ENCODE measurements around the gene DNAJC17. TPM values are rescaled to one million over a fixed set of nuclear protein-coding genes. Genes with fewer than 3 reads are reported as not detected.

Gene DNAJC17
- total RNA-seq, 1 experiment from 2014 or later: 39.3 TPM

DNA sequence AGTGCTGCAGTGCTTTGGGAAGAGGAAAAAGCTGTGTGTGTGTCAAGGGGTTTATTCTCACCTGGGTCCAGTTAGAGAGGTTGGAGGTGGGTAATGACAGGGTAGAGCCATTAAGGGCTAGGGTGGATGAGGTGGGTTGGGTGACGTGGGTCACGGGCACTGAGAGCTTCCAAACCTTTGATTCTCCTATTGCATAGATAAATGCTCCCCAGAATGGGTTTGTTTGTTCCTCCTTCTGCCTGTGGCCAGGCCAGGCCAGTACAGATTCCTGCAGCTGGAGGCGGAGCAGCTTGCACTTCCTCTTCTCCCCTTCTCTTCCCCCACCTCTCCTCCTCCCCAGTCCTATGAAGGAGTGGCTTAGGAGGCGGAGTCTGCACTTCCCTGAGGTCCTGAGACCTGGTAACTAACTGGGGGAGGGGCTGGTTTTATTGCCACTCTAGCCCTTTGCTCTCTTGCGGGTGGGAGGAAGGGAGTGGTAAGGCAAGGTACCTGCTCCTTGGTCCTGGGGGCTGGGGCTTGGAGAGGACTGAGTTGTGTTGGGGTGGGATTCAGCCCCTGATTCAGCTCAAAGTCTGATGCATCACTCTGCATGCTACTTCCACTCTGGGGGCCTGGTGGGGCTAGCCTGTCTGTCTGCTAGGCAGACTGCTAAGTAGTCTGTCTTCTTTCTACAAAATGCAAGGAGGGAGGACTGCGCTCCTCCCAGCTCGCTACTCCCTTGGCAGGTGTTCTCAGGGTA is 40.1 kb upstream of the DNAJC17 start:
- Histone ChIP-seq H3K4me3 (ENCODE audit: low read depth in 2 of 2, low read length in 2 of 2) (no peak overlapping the region), H3K36me3 (ENCODE audit: control insufficient read depth, insufficient read depth, low read length) (peaks cover 2% of the 10 kb centered on the region; the same call in 1 of the 2 replicates), H3K27ac (ENCODE audit: low read length) (no peak overlapping the region), H3K27me3 (ENCODE audit: control insufficient read depth, insufficient read depth, low read length) (no peaks in the 10 kb centered on the region), H3K9me3 (ENCODE audit: control insufficient read depth, insufficient read depth, low read depth, low read length) (no peaks in the 10 kb centered on the region), H3K4me1 (ENCODE audit: control insufficient read depth, insufficient read depth, low read length) (peaks cover 3% of the 10 kb centered on the region; the same call in 1 of the 2 replicates)
- DNase-seq (ENCODE audit: low read depth, low spot score) (no peak), ATAC-seq (peak; percentile 42)
- BruUV-seq (replicated peaks): no TSS peak
- POLR2A ChIA-PET: no interaction called here
- no peak for TF ChIP-seq TCF7L2 (IDR thresholded peaks at IDR 0.05; ENCODE audit: low read depth, low read length)
- TF ChIP-seq, protein P1, sequence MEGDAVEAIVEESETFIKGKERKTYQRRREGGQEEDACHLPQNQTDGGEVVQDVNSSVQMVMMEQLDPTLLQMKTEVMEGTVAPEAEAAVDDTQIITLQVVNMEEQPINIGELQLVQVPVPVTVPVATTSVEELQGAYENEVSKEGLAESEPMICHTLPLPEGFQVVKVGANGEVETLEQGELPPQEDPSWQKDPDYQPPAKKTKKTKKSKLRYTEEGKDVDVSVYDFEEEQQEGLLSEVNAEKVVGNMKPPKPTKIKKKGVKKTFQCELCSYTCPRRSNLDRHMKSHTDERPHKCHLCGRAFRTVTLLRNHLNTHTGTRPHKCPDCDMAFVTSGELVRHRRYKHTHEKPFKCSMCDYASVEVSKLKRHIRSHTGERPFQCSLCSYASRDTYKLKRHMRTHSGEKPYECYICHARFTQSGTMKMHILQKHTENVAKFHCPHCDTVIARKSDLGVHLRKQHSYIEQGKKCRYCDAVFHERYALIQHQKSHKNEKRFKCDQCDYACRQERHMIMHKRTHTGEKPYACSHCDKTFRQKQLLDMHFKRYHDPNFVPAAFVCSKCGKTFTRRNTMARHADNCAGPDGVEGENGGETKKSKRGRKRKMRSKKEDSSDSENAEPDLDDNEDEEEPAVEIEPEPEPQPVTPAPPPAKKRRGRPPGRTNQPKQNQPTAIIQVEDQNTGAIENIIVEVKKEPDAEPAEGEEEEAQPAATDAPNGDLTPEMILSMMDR (IDR thresholded peaks at IDR 0.05): no peak
- TF ChIP-seq, protein P2, sequence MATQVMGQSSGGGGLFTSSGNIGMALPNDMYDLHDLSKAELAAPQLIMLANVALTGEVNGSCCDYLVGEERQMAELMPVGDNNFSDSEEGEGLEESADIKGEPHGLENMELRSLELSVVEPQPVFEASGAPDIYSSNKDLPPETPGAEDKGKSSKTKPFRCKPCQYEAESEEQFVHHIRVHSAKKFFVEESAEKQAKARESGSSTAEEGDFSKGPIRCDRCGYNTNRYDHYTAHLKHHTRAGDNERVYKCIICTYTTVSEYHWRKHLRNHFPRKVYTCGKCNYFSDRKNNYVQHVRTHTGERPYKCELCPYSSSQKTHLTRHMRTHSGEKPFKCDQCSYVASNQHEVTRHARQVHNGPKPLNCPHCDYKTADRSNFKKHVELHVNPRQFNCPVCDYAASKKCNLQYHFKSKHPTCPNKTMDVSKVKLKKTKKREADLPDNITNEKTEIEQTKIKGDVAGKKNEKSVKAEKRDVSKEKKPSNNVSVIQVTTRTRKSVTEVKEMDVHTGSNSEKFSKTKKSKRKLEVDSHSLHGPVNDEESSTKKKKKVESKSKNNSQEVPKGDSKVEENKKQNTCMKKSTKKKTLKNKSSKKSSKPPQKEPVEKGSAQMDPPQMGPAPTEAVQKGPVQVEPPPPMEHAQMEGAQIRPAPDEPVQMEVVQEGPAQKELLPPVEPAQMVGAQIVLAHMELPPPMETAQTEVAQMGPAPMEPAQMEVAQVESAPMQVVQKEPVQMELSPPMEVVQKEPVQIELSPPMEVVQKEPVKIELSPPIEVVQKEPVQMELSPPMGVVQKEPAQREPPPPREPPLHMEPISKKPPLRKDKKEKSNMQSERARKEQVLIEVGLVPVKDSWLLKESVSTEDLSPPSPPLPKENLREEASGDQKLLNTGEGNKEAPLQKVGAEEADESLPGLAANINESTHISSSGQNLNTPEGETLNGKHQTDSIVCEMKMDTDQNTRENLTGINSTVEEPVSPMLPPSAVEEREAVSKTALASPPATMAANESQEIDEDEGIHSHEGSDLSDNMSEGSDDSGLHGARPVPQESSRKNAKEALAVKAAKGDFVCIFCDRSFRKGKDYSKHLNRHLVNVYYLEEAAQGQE (IDR thresholded peaks at IDR 0.05; ENCODE audit: insufficient read depth in 1 of 2, low read depth in 2 of 2, low read length in 1 of 2): no peak
- no peak for TF ChIP-seq POLR2AphosphoS5 (IDR thresholded peaks at IDR 0.05; ENCODE audit: low read depth, low read length)
- TF ChIP-seq SIN3A (IDR thresholded peaks at IDR 0.05; ENCODE audit: borderline replicate concordance, insufficient read depth, low read depth, low read length): no peak
- CTCF ChIA-PET: interaction anchor here (0.5 to 0.9 kb wide), 3 partner anchors 10 to 258 kb away, joined by 3 to 4 read pairs (median 3); no protein-coding TSS in a partner anchor
- in situ Hi-C loops (cut with HindIII; ENCODE audit: low pct_unique_long_range_greater_than_20kb, low sequenced_read_pairs) (no loop called here), intact Hi-C loops (cut with micrococcal nuclease; ENCODE audit: unreplicated experiment) (no loop called here)

DNA sequence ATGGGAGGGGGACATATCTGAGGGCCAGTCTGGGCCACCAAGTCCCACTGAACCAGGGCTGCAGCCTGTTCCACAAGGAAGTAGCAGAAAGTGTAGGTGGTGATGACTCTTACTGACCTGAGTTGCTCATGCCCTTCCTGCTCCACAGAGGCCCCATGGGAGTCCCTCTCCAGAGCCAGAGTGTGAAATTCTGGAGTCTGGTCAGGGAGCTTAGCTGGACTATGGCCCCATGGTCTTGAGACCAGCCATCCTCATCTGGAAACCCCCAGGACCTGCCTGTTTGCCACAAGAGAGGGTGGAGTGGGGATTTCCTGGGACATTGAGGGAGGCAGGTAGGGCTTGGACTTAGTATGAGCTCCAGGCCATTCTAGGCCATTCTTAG is 39.6 kb upstream of the DNAJC17 start:
- H3K9me3 ChIP-seq (ENCODE audit: control insufficient read depth, insufficient read depth, low read depth, low read length): no peaks in the 10 kb centered on the region
- H3K4me1 ChIP-seq (ENCODE audit: control insufficient read depth, insufficient read depth, low read length): peaks cover 3% of the 10 kb centered on the region; the same call in 1 of the 2 replicates
- H3K27me3 ChIP-seq (ENCODE audit: control insufficient read depth, insufficient read depth, low read length): peaks cover 2% of the 10 kb centered on the region; the same call in 1 of the 2 replicates
- H3K4me3 ChIP-seq (ENCODE audit: low read depth in 2 of 2, low read length in 2 of 2): no peak overlapping the region
- TF ChIP-seq TCF7L2 (IDR thresholded peaks at IDR 0.05; ENCODE audit: low read depth, low read length): no peak
- TF ChIP-seq SIN3A (IDR thresholded peaks at IDR 0.05; ENCODE audit: borderline replicate concordance, insufficient read depth, low read depth, low read length): no peak
- TF ChIP-seq, protein P1 (IDR thresholded peaks at IDR 0.05): no peak
- TF ChIP-seq, protein P2 (IDR thresholded peaks at IDR 0.05; ENCODE audit: insufficient read depth in 1 of 2, low read depth in 2 of 2, low read length in 1 of 2): no peak
- TF ChIP-seq POLR2AphosphoS5 (IDR thresholded peaks at IDR 0.05; ENCODE audit: low read depth, low read length): no peak
- POLR2A ChIA-PET: no interaction called here
- intact Hi-C loops (cut with micrococcal nuclease; ENCODE audit: unreplicated experiment): no loop called here
- H3K36me3 ChIP-seq (ENCODE audit: control insufficient read depth, insufficient read depth, low read length): peaks cover 2% of the 10 kb centered on the region; the same call in 1 of the 2 replicates
- DNase-seq (ENCODE audit: low read depth, low spot score) (no peak), ATAC-seq (no peak)
- in situ Hi-C loops (cut with HindIII; ENCODE audit: low pct_unique_long_range_greater_than_20kb, low sequenced_read_pairs): no loop called here
- CTCF ChIA-PET: interaction anchor here (0.5 to 0.9 kb wide), 3 partner anchors 10 to 257 kb away, joined by 3 to 4 read pairs (median 3); no protein-coding TSS in a partner anchor
- no TSS peak for BruUV-seq (replicated peaks)
- no peak overlapping the region for H3K27ac ChIP-seq (ENCODE audit: low read length)
